Dedifferentiated amniotic fluid mesenchymal stem cell (primary cell): Measurements from ENCODE around the gene COL4A1.

Experiments used
- DNase-seq: peaks from one replicate; pipeline ENCODE4 v3.0.0-alpha.2; 2016; ENCODE audit errors: extremely low spot score

COL4A1 gene

DNA sequence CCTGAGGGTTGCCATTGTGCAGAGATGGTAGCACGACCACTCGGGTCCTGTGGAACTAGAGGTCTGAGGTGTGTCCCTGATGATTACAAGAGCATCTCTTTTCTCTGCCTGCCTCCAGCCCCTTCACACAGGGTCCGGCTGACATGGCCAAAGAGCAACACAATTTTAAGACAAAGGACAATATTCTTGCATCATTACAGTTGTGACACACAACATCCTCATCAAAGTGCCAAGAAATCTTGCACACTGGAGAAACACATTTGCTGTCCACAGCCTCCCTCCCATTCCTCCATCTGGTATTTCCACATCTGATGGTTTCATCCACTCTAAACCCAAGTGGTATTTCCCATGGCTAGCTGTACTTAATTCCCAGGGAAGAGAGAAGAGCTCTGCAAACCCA, 12.8 kb downstream of the COL4A1 start:
- DNase-seq = no peak

DNA sequence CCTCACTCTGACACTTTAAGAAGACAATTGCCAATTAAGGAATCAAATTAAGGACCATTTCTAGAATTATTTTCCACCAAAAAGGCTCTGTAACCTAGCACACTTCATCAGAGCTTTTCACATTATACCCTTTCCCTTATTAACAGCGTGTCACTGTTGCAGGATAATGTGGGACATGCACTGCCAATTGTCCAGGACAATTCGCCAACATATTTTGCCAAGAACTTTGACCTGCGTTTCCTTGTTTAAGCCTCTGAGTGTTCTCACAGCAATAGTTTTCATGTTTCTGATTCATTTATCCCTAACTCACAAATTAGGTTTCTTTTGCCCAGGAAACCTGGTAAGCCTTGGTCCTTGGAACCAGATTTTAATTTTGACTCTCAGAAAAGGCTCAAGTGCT, 13.3 kb downstream of the COL4A1 start:
- no peak for DNase-seq

DNA sequence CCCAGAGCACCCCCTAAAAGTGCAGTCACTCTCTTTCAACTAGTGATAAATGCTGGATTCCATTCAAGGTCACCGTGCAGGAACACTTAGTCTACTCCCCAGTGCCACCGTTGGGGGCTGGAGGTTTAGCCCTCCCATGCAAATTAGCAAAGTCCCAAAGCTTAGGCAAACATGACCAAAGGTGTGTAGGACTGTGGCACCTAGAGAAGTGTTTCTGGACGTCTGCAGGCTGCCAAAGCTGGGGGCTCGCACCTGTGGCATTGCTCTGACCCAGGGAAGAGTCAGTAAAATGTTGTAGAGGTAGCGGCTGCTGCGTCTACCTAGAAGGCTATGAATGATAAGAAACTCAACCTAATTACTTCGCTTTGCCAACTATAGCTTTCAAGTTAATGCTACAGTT, 13.9 kb downstream of the COL4A1 start:
- no peak for DNase-seq

DNA sequence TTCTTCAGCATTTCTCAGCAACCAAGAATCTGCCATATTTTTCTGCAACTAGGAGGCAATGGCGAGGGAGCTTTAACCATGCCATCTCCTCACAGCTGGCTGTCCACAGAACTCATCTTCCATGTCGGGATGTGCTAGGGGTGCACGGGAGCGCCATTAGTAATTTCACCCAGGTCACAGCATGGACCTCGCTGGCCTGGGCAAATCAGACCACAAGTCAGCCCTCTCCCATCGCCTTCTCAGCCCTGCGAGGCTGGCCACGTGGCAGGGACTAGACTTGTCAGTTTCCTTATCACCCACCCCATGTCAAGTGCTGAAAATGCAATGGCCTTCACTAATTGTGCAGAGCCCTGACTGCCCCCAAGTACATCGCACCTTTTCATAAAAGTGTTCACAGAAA, 15.7 kb downstream of the COL4A1 start:
- no peak for DNase-seq

DNA sequence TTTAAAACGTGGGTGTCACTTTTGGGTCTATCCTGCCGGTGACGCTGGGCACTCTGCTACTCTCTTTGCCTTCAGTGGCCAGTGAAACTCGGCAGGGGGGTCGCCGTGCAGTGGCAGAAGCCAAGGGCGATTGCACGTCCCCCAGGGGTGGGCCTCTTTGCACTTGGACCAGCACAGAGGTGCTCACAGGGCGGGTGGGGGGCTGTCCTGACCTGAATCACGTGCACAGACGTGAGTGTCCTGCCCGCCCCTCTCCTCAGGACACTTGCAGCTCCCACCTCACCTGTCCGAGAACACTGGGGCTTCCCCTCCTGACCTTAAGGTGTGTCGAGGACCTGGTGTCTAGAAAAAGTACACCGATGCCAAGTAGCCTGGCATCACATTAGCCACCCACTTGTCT, 16.1 kb downstream of the COL4A1 start:
- no peak for DNase-seq

DNA sequence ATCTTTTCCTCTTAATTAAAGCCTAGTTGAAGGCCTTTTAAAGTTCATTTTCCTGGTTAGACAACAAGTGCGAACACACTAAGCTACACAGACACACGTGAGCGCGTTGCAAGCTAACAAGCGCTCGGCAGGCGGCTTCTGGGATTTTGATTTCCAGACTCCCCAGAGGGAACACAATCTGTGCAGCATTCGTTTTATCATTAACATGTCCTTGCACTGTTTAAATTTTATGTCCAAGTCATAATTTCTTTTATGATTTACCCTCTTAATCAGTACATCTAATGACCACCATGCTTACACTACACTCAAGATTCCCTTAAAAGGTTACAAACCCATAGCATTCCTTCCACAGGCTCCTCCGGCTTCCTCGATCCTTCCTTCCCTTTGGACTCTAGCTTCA, 16.8 kb downstream of the COL4A1 start:
- DNase-seq = no peak

DNA sequence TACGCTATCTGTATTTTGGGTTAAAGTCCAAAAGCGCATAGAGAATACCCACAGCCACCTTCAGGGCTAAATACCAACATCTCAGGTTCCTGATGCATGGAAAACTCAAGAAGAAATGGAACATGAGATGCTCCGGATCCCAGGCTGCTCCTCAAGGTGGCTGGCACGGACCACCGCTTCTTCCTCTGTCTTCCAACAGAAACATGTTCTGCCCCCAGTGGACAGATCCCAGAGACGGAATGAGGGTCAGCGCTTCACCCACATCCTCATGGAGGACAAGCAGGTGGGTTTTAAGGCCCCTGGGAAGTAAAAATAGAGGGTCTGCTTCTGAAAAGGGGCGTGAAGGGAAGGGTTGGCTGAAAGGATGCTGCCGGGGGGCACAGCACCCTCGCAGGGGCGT, 17.3 kb downstream of the COL4A1 start:
- DNase-seq = no peak

DNA sequence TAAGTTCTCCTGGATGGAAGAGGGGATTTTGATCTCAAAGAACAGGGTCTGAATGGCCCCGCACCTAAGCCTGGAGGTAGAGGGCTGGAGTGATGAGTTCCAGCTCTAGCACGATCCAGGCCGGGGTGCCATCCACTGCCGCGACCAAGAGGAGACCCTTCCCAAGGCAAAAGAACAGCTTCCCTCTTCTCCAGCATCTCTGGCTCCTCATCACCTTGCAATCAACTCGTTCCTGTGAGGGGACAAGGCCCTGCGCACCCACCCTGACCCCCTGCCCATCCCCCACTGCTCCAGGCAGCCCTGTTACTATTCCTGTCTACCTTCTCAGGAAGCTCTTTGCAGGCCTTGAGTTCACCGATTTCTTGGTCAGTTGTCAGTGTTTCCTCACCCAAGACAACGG, 17.8 kb downstream of the COL4A1 start:
- no peak for DNase-seq

DNA sequence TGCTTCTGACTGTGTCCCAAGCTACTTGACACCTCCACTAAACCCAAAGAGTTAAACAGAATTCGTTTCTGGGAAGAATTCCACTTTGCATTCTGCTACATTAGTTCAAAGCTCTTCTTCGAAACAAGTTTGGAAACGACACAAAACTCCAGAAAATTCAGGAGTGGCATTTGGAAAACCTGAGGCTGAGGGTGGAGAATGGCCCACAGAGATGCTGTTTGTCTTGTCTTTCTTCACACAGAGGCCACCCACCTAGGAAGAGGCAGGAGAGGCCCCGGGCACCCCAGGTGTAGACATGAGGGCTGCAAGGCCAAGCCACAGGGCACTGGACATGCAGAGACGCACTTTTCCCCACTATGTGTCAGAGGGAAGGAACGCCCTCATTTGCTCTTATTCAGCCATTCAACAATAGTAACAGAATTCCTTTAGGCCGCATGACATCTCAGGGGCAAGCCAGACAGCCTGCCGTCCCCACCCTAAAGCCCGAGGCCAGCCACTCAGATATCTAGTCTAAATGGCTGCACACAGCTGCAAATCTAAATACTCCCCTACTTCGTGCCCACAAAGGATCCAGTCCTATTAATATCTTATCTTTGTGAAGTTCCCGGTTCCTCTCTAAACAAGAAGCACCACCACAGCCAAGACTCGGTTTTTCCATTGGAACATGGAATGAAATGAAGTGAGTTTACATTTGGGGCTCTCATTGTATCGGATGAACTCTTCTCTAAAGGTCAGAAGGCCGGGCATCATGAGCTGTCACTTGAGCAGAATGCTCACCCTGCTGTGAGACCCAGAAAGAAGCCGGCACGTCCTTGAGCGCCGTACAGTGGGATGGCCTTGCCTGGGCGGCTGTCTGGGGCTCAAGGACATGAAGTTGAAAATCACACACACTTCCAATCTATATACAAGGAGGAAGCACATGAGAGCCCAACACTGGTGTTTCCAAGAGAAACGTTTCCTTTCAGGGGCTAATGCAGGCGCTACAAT, 19.8 kb downstream of the COL4A1 start:
- DNase-seq = no peak

DNA sequence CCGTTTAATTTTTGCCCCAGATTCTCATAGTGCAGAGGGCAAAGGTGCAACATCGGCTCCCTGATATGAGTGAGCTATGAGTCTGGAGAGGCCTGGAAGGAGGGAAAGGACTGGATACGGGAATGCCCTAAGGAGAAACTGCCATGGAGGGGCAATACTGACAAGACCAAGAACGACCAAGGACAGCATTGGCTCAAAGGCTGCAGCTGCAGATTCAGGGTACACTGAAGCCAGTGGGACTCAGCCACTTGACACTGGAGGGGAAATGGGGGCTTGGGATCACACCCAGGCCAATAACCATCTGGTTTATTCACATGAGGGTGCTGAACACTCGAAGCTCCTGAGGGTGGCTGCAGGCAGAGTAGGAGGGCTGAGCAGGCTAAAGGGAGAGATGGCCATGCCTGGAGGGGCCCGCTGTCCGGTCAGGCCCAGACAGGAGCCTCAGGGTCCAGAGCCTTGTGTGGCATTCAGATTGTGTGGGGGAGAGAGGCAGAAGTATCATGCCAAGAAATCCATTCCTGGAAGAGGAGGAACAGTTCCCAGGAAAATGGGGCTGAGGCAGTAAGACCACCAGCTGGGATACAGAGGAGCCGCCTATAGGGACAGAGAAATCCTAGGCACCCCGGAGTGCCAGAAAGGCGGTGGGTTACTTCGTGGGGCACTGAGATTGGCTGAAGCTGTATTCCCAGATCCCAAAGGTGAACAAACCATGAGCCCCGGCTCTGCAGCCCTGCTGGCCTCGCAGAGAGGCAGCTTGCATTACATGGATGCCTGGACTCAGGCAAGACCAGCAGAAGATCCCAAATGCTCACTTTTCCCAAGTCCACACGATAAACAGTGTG, 20.7 kb downstream of the COL4A1 start:
- DNase-seq = no peak

DNA sequence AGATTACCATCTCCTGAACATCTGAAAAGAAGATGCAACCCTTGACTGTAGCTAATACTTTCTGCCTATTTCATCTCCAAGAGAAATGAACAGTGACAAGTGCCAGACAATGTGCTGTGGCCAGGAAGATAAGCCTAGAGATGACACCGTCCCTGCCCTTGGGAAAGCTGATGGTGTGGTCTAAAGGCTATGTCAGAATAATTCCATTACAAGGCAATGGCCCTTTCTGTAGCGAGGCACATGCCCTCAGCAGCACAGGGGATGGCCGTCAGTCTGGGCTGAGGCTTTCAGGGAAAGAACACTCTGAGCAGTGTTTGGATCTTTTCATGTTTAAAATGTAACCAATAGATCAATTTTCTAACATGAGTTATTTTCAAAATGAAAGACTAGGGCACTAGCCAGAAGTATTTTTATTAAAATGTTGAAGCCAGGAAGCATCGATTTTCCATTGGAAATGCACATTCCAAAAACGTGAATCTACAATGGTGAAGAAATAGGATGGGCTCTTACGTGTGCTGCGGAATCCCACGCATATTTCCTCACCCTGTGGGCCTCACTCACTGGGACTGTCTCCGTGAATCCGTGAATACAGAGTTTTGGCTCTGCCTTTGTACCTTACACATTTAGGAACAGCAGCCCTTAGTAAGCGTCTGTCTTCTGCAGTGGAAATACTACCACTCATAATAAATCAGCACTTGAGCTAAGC, 22.0 kb downstream of the COL4A1 start:
- DNase-seq = no peak

DNA sequence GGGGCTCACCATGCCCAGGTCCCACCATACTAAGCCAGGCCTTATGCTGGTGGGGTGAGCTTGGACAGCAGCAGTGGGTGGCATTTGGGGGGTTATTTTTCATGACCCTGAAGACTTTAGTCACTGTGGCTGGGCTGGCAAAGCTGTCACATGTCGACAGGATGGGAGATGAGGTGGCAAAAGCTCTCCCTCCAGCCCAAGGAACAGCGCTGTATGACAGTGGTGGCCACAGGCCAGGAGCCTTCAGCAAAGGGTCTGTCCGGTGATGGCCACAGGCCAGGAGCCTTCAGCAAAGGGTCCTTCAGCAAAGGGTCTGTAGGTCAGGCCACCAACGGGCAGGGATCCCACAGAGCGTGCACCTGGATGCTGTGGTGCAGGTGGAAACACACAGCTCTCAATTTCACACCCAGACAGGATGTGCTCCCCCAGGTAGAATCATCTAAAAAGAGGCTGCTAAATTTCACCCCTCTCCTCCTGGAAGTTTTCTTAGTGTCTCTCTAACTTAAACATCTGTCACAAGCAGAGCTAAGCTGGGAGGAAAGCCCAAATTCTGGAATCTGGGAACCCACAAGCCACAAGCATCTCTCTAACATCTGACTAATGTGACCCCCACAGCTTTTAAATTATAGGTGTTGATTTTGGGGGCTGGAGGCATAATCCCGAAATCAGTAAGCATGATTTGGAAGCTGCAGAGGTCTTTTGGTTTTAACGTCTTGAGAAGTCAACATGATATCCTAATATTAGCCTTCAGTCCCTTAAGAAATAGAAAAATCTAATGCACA, 23.0 kb downstream of the COL4A1 start:
- DNase-seq = no peak

DNA sequence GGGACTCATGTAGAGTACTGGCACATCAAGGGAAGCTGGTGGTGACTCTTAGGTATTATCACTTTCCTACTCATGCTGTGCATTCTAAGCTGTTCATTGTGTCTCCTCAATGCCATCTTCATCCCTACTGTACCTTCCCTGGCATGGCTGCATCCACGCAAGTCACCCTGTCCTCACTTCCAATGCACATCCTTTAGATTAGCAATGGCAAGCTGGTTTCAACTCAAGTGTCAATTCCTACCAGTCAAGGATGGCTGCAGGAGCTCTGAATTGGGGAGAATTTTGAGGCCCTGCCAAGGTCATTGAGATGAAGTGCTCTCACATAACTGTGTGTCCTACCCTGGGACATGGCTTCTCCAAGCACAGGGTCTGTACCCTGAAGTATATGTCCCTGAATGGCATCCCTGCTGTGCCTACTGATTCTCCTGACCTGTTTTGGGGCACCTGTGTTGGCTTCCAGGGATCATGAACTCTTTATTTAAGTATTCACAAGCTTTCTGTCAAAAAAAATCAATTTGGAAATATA, 24.6 kb downstream of the COL4A1 start:
- DNase-seq = no peak

DNA sequence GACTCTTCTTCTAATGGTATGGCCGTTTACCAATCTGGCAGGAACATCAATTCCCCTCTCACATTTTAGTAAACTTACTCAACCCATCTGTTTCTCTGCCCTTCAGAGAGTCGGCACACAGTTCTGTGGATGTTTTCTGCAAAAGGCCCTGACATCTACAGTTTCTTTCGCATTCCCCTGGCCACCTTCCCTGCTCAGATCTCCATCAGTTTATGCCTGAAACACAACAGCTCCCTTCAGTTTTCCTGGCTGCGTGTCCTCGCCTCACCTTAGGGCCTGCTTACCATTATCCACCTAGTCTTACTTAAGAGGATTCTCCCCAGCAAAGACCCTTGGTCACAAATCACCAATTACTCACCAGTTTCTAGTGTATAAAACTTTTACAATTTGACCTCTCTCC, 25.2 kb downstream of the COL4A1 start:
- no peak for DNase-seq

DNA sequence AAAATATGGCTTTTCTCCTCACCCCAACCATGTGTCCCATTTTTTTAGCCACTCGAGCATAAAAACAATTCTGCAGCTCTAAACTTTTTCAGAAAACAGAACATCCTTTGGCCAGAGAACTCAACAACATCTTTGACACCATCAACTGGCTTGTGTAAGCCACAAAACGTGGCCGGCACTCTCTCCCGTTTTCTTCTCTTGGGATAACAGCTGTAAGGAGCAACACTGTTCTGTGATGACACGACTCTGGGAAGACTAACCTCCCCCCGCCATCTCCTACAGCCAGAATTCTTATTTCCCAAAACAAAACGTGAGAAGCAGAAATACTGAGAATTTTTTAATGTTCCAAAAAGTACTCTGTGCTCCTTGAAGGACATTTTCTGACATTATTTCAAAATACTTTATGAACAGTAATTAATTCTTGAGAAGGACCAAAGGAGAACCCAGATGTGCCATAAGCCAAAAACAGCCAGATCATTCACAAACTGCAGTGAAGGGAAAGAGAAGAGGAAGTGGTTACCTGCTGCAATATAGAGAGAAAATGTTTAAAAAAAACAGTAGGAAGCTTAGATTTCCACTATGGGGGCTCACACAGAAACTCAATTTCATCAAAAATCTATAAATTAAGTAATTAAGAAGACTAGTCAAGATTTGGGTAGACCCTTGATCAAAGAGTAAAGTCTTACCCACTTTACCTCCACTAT, 25.8 kb downstream of the COL4A1 start:
- DNase-seq = no peak

DNA sequence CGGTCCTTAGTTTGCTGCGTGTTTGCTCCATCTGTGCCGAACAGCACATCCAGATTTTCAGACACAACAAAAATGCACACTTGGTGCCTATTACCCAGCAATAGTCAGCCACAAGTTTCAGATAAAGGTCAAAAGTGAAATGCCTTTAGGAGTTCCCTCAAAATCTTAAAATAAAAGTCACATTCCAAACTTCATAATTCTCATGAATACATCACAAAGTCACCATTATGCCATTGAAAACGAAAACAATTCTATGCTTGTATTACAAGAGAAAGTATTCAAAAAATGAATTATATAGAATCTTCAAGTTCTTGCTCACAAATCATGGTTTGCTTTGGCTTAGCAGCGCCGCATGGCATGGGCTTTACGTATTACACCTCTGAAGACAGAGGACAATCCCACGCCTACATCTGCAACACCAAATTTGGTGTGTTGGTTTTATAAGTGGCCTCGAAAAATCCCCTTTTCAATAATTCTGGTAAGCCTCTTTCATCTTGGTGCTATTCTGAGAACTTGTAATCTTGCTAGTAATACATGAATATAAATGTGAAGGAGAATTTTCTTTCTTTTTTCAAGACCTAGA, 26.6 kb downstream of the COL4A1 start:
- DNase-seq = no peak

DNA sequence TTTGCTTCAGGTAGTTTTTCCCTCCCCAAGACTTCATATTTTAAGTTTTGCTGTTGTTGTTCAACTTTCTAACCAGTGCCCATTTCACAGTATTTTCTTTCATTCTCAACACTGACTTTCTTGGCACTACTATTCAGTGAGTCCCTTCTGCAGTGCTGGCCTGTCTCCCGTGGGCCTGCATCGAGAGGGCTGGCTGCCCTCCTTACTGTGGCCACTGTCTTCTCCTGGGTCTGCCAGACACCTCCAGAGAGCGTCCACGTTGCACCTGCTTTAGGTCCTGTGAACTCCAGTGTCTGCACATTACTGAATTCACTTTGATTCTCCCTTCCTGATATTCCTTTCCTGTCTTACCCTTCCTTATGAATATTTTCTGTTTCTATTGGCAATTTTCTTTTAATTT, 27.3 kb downstream of the COL4A1 start:
- no peak for DNase-seq

DNA sequence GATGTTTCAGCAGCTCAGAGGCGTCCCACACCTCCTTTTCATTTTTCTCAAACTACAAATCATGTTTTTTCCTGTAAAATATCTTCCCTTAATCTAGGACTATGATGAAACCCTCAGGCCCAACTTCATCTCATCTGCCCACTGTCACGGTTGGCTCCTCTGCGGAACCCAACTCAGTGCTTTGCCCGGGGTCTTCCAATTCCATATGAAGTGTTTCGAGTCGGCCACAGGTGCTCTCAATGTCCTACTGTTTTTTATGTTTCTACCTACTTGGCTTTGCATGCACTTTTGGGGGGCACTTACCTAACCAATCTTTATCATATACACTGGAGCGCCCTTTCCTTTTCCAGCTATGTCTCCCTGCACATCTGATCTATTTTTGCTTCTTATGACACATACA, 28.1 kb downstream of the COL4A1 start:
- DNase-seq = no peak

DNA sequence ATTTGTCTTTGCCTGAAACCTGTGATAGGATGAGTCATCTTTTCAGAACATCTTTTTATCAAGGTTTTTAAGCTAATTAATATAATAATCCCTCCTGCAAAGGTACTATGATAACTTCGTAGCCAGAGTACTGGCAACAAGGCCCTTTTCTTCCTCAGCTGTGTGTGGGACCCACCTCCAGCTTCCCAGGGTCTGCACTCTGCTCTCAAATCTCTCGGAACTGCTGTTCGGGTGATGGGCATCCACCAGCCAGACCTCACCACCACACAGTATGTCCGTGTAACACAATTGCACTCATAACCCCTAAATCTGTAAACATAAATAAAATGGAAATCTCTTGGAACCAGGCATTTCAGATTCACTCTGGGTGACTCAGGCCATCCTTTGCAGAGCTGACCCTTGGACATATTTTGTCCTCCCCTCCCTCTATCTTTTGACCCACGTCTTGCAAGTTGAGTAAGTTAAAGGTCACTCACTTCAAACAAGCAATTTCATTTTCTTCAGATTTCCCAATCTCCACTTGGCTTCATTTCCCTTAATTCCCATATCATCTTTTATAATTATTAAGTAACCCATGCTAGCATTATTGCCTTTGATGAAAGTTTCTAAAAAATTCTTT, 29.5 kb downstream of the COL4A1 start:
- no peak for DNase-seq

DNA sequence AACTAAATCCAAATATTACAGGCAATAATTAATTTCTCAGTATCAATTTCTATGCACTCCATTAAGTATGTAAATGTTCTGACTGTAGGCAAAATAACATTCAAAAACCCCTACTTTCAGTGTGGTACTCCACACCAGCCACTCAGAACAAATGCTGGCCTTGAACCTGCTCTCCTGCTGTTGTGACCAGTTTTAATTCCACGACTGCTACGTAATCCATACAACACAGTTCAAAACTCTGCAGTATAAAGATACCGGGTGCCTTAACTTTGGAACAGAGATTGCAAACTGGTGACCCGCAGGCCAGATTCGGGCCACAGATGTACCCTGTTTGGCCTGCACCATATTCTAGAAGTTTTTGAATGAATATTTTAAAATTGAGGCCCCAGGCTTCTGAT, 30.4 kb downstream of the COL4A1 start:
- no peak for DNase-seq
